Endothelial cell (in vitro differentiated cells): ENCODE results near the gene GAPDH. TPM values are rescaled to one million over a fixed set of nuclear protein-coding genes. Genes with fewer than 3 reads are reported as not detected.
A peak's percentile ranks its signal among the peaks of the same experiment; 100 is the strongest.
"Not testable (repeated sequence)": the region's sequence is repeated elsewhere in the genome, so short reads cannot be mapped to it uniquely, and the experiment has no call there.

Experiments used
- DNase-seq: peaks from one replicate; pipeline ENCODE4 v3.0.0; 2021; ENCODE audit warnings: low spot score
- H3K27ac Mint-ChIP-seq: one replicate; pipeline ENCODE4 v1.8.0; 2021; ENCODE audit warnings: mixed read lengths, inconsistent platforms; ENCODE audit not compliant: unreplicated experiment
- H3K27me3 Mint-ChIP-seq: one replicate; pipeline ENCODE4 v1.8.0; 2021; ENCODE audit warnings: mild to moderate bottlenecking, moderate library complexity, mixed read lengths, inconsistent platforms; ENCODE audit not compliant: unreplicated experiment
- H3K36me3 Mint-ChIP-seq: one replicate; pipeline ENCODE4 v1.8.0; 2021; ENCODE audit warnings: mild to moderate bottlenecking, low read depth, mixed read lengths, inconsistent platforms; ENCODE audit not compliant: unreplicated experiment
- H3K4me1 Mint-ChIP-seq: one replicate; pipeline ENCODE4 v1.8.0; 2021; ENCODE audit warnings: mild to moderate bottlenecking, mixed read lengths, inconsistent platforms; ENCODE audit not compliant: unreplicated experiment
- H3K4me3 Mint-ChIP-seq: one replicate; pipeline ENCODE4 v1.8.0; 2021; ENCODE audit warnings: mild to moderate bottlenecking, mixed read lengths, inconsistent platforms; ENCODE audit not compliant: unreplicated experiment
- H3K9me3 Mint-ChIP-seq: one replicate; pipeline ENCODE4 v1.8.0; 2021; ENCODE audit warnings: mixed read lengths, inconsistent platforms; ENCODE audit not compliant: unreplicated experiment
- total RNA-seq: library from RNA; stranded (reverse); fragmentation: NEBNext Ultra II Directional; extraction: Animal tissue kit (Norgen Biotek cat#: 25700); gene quantifications from one replicate; pipeline ENCODE4 v1.2.1, GENCODE V29; 2021; ENCODE audit not compliant: unreplicated experiment
- TF ChIP-seq, protein P1 (sequence below): fragments of 200-600 bp; sonication (generic); IDR thresholded peaks from one replicate; pipeline ENCODE4 v1.5.0; 2021; ENCODE audit warnings: antibody characterized with exemption; ENCODE audit not compliant: unreplicated experiment

The GAPDH gene
- total RNA-seq, 1 donor from 2014 or later, result 2,393 TPM

DNA sequence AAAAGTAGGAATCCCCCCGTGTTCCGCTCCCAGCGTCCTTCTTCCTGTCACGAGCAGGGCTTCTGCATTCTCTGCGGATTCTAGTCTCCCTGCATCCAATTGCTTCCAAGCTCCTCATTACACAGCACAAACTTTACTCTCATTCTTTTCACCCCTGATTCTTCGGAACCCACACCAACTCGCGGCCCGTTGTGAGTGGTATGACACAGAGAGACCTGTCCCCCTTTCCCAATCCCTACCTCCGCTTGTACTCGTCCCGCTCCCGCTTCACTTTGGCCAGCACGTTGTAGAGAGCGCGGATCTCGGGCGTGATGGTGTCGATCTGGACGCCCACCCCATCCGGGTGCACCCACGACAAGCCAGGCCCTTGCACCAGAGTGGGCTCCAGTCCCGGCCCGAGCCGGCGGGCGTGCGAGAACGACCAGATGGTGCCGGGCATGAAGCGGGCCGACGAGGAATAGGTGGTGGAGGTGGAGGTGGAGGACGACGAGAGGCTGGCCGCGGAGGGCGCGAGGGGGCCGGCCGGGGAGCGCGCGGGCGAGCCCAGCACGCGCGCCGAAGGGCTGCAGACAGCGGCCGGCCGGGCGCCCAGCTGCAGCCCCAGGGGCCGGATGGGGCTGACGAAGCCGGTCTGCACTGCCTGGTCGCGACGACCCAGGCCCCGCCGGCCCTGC is 20.8 kb downstream of the GAPDH start:
- Mint-ChIP-seq H3K9me3 (no peaks in the 10 kb centered on the region), H3K36me3 (peaks cover 39% of the 10 kb centered on the region), H3K4me1 (peaks cover 51% of the 10 kb centered on the region), H3K4me3 (peak overlapping the region; percentile 100), H3K27me3 (peaks cover 21% of the 10 kb centered on the region), H3K27ac (peak overlapping the region; percentile 98)
- DNase-seq, result no peak
- TF ChIP-seq, protein P1, sequence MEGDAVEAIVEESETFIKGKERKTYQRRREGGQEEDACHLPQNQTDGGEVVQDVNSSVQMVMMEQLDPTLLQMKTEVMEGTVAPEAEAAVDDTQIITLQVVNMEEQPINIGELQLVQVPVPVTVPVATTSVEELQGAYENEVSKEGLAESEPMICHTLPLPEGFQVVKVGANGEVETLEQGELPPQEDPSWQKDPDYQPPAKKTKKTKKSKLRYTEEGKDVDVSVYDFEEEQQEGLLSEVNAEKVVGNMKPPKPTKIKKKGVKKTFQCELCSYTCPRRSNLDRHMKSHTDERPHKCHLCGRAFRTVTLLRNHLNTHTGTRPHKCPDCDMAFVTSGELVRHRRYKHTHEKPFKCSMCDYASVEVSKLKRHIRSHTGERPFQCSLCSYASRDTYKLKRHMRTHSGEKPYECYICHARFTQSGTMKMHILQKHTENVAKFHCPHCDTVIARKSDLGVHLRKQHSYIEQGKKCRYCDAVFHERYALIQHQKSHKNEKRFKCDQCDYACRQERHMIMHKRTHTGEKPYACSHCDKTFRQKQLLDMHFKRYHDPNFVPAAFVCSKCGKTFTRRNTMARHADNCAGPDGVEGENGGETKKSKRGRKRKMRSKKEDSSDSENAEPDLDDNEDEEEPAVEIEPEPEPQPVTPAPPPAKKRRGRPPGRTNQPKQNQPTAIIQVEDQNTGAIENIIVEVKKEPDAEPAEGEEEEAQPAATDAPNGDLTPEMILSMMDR, result no peak

DNA sequence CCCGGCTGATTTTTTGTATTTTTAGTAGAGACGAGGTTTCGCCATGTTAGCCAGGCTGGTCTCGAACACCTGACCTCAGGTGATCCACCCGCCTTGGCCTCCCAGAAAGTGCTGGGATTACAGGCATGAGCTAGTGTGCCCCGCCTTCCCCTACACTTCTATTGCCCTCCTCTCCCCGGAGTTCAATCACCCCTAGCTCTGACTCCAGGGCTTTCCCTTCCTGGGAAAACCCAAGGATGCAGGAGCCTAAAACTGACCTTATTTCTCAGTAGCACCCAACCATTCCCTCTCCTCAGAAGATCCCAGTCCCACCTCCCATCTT is 22.1 kb downstream of the GAPDH start:
- Mint-ChIP-seq H3K27me3 (peaks cover 20% of the 10 kb centered on the region), H3K4me3 (peak overlapping the region; percentile 87), H3K4me1 (peaks cover 44% of the 10 kb centered on the region), H3K27ac (peak overlapping the region; percentile 70), H3K36me3 (peaks cover 46% of the 10 kb centered on the region)
- DNase-seq, H3K9me3 Mint-ChIP-seq: not testable (repeated sequence)

DNA sequence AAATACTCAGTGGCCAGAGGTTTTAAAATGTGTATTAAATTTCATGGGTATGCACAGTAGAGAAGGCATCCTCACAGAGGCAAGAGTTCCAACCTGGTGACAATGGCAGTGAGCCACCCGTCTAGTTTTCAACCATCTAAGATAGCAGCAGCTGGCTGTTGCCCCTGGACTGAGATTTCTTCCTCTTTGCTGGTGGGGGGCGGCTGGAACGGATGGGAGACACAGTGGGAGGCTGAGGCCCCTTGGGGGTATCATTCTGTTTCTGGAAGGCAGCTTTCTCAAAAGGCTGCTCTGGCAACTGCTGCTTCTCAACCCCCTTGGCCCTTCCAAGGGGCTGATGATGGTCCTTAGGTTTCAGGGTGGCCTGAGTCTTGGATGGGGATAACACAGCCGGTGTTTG is 22.5 kb downstream of the GAPDH start:
- H3K27ac Mint-ChIP-seq, result peak overlapping the region; percentile 70
- no peaks in the 10 kb centered on the region for H3K9me3 Mint-ChIP-seq

DNA sequence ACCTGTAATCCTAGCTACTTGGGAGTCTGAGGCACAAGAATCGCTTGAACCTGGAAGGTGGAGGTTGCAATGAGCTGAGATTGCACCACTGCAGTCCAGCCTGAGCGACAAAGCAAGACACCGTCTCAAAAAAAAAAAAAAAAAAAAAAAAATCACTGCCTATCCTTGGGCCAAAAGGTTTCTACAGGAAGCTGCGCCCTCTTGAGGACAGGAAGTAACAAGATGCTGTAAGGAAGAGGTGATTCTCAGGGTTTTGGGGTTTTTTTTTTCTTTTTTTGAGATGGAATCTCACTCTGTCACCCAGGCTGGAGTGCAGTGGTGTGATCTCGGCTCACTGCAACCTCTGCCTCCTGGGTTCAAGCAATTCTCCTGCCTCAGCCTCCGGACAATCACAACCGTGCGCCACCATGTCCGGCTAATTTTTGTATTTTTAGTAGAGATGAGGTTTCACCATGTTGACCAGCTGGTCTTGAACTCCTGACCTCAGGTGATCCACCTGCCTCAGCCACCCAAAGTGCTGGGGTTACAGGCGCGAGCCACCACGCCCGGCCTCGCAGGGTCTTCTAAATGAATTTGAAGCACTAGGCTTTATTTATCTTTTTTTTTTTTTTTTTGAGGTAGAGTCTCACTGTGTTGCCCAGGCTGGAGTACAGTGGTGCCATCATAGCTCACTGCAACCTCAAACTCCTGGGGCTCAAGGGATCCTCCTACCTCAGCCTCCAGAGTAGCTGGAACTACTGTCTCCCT is 23.9 kb downstream of the GAPDH start:
- Mint-ChIP-seq H3K4me1 (peaks cover 27% of the 10 kb centered on the region), H3K36me3 (peaks cover 48% of the 10 kb centered on the region), H3K4me3 (peak overlapping the region; percentile 67), H3K27ac (peak overlapping the region; percentile 30), H3K27me3 (peaks cover 17% of the 10 kb centered on the region)
- not testable (repeated sequence) for H3K9me3 Mint-ChIP-seq, DNase-seq
- TF ChIP-seq, protein P1, result peak; percentile 42

More for the DNA sequence above, 22.5 kb downstream of the GAPDH start:
- Mint-ChIP-seq H3K27me3 (peaks cover 20% of the 10 kb centered on the region), H3K4me3 (peak overlapping the region; percentile 87), H3K36me3 (peaks cover 47% of the 10 kb centered on the region), H3K4me1 (peaks cover 40% of the 10 kb centered on the region)
- DNase-seq, result no peak
- TF ChIP-seq, protein P1, result no peak

DNA sequence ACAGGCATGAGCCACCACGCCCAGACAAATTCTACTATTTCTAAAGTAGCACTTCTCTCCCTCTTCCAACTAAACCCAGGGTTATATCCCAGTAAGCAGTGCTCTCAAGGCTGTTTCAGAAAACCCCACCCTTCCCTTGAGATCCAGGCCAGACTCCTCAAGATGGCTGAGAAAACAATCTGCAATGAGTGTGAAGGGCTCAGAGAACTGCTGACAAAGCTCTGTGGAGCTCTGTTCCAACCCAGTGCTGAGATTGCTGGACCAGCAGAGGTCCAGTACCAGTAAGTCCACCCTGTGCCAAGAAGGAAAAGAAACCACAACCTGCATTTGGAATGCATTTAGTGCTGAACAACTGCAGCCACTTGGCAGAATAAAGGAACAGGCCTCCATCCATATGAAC is 25.2 kb downstream of the GAPDH start:
- Mint-ChIP-seq H3K27ac (no peak overlapping the region), H3K27me3 (peaks cover 16% of the 10 kb centered on the region), H3K36me3 (peaks cover 39% of the 10 kb centered on the region), H3K4me1 (peaks cover 14% of the 10 kb centered on the region), H3K9me3 (no peaks in the 10 kb centered on the region), H3K4me3 (no peak overlapping the region)
- TF ChIP-seq, protein P1, result no peak
- DNase-seq, result no peak
